SU-DHL-6 (cell line): Measurements from ENCODE around the gene EXD3.

Source experiments
- CTCF ChIP-seq: fragments of 200-600 bp; sonication (generic); IDR thresholded peaks from one replicate; pipeline ENCODE4 v1.5.1; 2017; ENCODE audit warnings: antibody characterized with exemption, mild to moderate bottlenecking, low read length, moderate library complexity; ENCODE audit not compliant: insufficient read depth, poor library complexity, severe bottlenecking
- EZH2phosphoT487 ChIP-seq: fragments of 200-600 bp; sonication (generic), shearing (Covaris generic); conservative IDR thresholded peaks from 2 replicates; pipeline ENCODE4 v1.6.1; 2018; ENCODE audit warnings: mild to moderate bottlenecking, antibody characterized with exemption, low read length, moderate library complexity, mixed read lengths

- TF ChIP-seq CTCF (no peak), EZH2phosphoT487 (no peak)
Measured at GRCh38 chr9:137270929-137271695, 151.8 kb downstream of the EXD3 start.
